ENCODE measurements around the gene BRAF. TPM values are rescaled to one million over a fixed set of nuclear protein-coding genes. Genes with fewer than 3 reads are reported as not detected.

BRAF gene
- total and polyA plus RNA-seq, 8 donors, result 24.5 to 35.9 (median 29.6) TPM

DNA sequence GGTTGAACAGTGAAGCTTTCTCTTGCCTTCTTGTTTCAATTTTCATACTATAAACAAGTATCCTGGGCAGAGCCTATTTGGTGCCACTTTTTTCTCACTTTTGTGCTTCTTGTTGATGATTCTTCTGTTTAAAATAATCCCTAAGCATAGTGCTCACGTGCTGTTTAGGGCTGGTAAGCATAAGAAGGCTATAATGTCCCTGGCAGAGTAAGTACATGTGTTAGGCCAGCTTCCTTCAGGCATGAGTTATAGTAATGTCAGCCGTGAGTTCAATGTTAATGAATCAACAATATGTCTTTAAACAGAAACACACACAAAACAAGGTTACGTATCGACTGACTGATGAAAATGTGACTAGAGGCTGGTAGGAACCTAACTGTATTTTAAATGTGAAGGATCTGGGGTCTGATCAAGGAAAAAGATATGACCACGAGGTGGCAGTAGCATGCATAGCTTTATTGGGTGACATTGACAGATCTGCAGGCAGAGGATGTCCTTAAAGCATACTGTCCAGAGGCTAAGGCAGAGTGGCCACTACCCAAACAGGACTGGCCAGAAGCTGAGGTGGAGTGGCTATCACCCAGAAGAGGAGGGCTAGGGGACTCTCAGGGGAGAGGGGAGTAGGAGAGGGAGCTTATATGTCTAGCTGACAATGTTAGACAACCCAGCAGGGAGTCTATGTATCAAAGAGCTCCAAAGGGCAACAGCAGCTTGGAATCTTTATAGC, 113.7 kb downstream of the BRAF start:
- no peak overlapping the region for H3K4me3 ChIP-seq
- no peaks in the 10 kb centered on the region for H3K4me1 ChIP-seq
- H3K36me3 ChIP-seq, result peaks cover 0 to 3% of the 10 kb centered on the region in 2 donors
- H3K27ac ChIP-seq, result no peak overlapping the region
- intact Hi-C loops (cut with DNase I), result no loop called here
- TF ChIP-seq, protein P1, sequence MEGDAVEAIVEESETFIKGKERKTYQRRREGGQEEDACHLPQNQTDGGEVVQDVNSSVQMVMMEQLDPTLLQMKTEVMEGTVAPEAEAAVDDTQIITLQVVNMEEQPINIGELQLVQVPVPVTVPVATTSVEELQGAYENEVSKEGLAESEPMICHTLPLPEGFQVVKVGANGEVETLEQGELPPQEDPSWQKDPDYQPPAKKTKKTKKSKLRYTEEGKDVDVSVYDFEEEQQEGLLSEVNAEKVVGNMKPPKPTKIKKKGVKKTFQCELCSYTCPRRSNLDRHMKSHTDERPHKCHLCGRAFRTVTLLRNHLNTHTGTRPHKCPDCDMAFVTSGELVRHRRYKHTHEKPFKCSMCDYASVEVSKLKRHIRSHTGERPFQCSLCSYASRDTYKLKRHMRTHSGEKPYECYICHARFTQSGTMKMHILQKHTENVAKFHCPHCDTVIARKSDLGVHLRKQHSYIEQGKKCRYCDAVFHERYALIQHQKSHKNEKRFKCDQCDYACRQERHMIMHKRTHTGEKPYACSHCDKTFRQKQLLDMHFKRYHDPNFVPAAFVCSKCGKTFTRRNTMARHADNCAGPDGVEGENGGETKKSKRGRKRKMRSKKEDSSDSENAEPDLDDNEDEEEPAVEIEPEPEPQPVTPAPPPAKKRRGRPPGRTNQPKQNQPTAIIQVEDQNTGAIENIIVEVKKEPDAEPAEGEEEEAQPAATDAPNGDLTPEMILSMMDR (IDR thresholded peaks at IDR 0.05), result peak; percentile 59 to 69
- H3K27me3 ChIP-seq, result no peaks in the 10 kb centered on the region
- ATAC-seq (peak; percentile 99), DNase-seq (peak in 3 of 4 donors; percentile 34 to 71 (median 56))
- H3K9me3 ChIP-seq, result no peaks in the 10 kb centered on the region

DNA sequence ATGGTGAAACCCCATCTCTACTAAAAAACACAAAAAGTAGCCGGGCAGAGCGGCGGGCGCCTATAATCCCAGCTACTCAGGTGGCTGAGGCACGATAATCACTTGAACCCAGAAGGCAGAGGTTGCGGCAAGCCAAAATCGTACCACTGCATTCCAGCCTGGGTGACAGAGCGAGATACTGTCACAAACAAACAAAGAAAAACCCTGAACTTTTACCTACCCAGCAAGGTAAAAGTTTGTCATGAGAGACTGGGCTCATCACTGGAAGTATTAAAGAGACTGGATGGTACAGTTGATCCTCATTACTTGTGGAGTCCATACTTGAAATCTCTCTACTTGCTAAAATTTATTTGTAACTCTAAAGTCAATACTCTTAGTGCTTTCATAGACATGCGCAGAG, 114.3 kb downstream of the BRAF start:
- no peak overlapping the region for H3K4me3 ChIP-seq
- peak in 1 of 4 donors; percentile 23 for DNase-seq
- intact Hi-C loops (cut with DNase I), result no loop called here
- H3K27me3 ChIP-seq, result no peaks in the 10 kb centered on the region
- H3K9me3 ChIP-seq, result no peaks in the 10 kb centered on the region
- H3K36me3 ChIP-seq, result peaks cover 0 to 5% of the 10 kb centered on the region in 2 donors
- no peaks in the 10 kb centered on the region for H3K4me1 ChIP-seq
- no peak for ATAC-seq
- no peak overlapping the region for H3K27ac ChIP-seq
- TF ChIP-seq, protein P1 (IDR thresholded peaks at IDR 0.05), result no peak

GRCh38 chr7:140778975-140779374, 145.8 kb downstream of the BRAF start:
- intact Hi-C loops (cut with DNase I), result no loop called here
- DNase-seq, result no peak
- TF ChIP-seq, protein P1 (IDR thresholded peaks at IDR 0.05), result no peak
- Histone ChIP-seq H3K27ac (no peak overlapping the region), H3K4me1 (no peaks in the 10 kb centered on the region), H3K9me3 (no peaks in the 10 kb centered on the region), H3K4me3 (no peak overlapping the region), H3K36me3 (peaks cover 0 to 84% of the 10 kb centered on the region in 2 donors), H3K27me3 (no peaks in the 10 kb centered on the region)
- no peak for ATAC-seq

DNA sequence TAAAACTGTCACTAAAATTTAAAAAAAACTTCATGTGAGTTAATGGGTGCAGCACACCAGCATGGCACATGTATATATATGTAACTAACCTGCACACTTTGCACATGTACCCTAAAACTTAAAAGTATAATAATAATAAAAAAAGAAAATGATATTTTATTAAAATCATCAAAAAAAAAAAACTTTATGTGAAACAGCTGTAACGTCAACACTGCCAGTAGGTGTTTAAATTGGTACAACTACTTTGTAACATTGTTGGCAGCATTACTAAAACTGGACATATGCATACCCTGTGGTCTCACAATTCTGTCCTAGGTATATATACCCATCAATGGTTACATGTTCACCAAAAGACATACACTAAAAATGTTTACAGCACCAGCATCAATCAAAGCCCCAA, 146.2 kb downstream of the BRAF start:
- ATAC-seq, result no peak
- peaks cover 0 to 84% of the 10 kb centered on the region in 2 donors for H3K36me3 ChIP-seq
- no peak for DNase-seq
- H3K27ac ChIP-seq, result no peak overlapping the region
- intact Hi-C loops (cut with DNase I), result no loop called here
- H3K9me3 ChIP-seq, result no peaks in the 10 kb centered on the region
- TF ChIP-seq, protein P1 (IDR thresholded peaks at IDR 0.05), result no peak
- H3K4me3 ChIP-seq, result no peak overlapping the region
- H3K27me3 ChIP-seq, result no peaks in the 10 kb centered on the region
- H3K4me1 ChIP-seq, result no peaks in the 10 kb centered on the region

DNA sequence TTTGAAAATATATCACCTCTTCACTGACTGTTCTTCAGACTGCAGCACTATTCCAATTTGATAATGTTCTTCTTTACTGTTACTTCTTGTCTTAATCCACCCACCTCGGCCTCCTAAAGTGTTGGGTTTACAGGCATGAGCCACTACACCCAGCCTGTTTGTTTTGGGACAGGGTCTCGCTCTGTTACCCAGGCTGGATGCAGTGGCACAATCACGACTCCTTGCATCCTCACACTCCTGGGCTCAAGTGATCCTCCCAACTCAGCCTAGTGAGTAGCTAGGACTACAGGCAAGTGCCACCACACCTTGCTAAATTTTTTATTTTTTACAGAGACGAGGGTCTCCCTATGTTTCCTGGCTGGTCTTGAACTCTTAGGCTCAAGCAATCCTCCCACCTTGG, 150.4 kb downstream of the BRAF start:
- H3K27ac ChIP-seq, result no peak overlapping the region
- H3K4me1 ChIP-seq, result no peaks in the 10 kb centered on the region
- no peak for ATAC-seq
- no peak for DNase-seq
- peaks cover 0 to 79% of the 10 kb centered on the region in 2 donors for H3K36me3 ChIP-seq
- H3K4me3 ChIP-seq, result no peak overlapping the region
- no peaks in the 10 kb centered on the region for H3K9me3 ChIP-seq
- TF ChIP-seq, protein P1 (IDR thresholded peaks at IDR 0.05), result no peak
- intact Hi-C loops (cut with DNase I), result no loop called here
- no peaks in the 10 kb centered on the region for H3K27me3 ChIP-seq
